Caki2 (cell line): ENCODE measurements around the gene ASAP2. TPM values are rescaled to one million over a fixed set of nuclear protein-coding genes. Genes with fewer than 3 reads are reported as not detected.

Experiments used
- DNase-seq: peaks from one replicate; pipeline ENCODE4 v3.0.0-alpha.2; 2015; ENCODE audit warnings: low read depth
- in situ Hi-C: cut with HindIII; loops from 2 replicates; pipeline ENCODE4 v1.10.0; 2016; ENCODE audit warnings: low sequenced_read_pairs, low pct_unique_long_range_greater_than_20kb, mixed read lengths
- total RNA-seq: library from RNA; depleted of rRNA; stranded (reverse); fragments of >200 nt; shearing (Covaris generic); gene quantifications from 2 replicates; pipeline ENCODE4 v1.2.3, GENCODE V29; 2014; ENCODE audit warnings: low replicate concordance

The ASAP2 gene
- total RNA-seq, 1 experiment from 2014 or later = 33.8 TPM

DNA sequence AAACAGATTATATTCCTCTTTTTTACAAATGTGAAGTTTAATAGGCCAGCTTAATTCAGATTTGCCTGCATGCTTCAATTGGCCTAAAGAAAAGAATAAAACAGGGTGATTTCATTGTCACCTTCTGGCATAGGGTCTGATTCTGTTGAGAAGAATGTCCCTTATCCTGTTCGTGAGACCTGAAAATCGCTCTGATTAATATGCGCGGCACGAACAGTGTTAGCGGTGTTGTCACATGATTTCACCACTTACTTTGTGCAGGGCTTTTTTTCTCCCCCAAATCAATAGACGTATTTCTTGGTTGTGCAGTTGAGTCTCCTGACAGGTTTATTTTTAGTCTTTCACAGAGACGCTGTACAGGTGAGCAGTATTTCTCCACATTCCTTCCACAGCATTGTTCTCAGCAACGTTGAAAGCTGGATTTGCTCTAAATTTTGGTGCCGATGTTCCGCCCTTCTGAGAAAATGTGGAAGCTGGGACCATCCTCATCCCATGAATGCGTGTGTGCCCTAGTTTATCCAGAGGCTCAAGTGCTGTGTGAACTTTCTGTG is 134.8 kb downstream of the ASAP2 start:
- in situ Hi-C loops = no loop called here
- DNase-seq = no peak

DNA sequence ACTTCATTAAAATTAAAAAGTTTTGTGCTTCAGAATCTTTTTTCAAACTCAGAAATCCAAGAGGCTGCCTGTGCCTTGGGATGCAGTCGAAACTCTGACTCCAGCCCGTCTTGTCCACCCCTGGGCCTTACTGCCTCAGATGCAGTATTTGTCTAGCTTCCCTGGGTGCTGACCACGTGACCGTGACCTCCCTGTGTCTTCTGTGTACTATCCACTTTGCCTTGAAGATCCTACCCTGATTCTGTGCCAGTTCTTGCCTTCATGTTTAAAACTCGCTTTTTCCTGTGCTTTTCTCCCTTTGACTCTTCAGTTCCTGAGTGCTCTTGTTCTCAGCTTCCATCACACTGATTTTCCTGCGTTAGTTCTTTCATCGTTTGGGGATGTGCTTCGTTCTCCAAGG is 136.0 kb downstream of the ASAP2 start:
- in situ Hi-C loops = no loop called here
- DNase-seq = no peak

DNA sequence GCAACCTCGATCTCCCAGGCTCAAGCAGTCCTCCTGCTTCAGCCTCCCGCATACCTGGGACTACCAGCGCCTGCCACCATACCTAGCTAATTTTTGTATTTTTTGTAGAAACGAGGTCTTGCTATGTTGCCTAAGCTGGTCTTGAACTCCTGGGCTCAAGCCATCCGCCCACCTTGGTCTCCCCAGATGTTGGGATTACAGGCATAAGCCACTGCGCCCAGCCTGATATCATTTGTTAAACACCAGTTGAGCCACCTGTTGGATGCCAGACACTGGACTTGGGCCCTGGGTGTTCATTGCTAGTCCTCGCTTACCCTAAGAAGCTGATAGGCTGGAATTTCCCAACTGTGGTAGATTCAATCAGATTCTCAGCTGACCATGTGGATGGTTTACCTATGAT is 136.9 kb downstream of the ASAP2 start:
- in situ Hi-C loops = no loop called here
- DNase-seq = no peak

DNA sequence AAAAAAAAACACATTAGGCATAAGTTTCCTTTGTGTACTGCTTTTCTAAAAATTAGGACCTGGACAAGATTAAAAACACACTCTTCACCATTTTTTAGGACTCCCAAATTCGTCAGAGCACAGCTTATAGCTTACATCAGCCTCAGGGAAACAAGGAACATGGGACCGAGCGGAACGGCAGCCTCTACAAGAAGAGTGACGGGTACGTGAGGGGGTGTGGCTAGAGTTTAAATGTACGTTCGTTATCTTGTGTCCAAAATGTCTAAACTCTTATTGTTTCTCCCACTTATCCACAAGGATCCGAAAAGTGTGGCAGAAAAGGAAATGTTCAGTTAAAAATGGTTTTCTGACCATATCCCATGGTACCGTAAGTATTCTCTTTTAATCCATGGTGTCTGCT is 137.8 kb downstream of the ASAP2 start:
- no peak for DNase-seq
- in situ Hi-C loops = no loop called here

DNA sequence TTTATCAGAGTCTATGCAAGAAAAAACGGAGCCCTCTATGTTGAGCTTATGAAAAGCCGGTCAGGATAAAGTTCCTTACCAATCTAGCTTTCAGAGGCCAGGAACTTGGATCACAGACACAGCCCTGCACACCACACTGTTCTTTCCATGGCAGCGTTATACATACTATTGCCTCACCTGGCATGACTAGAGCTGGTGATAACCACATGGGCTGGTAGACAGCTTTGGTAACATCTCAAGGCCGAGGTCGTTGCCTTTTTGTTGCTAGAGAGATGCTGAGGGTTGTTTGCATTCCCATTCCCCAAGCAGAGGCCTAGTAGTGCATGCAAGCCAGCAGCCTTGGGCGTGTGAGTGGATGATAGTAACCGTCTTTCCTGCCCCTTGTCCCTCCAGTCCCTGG is 138.7 kb downstream of the ASAP2 start:
- in situ Hi-C loops = no loop called here
- DNase-seq = no peak

DNA sequence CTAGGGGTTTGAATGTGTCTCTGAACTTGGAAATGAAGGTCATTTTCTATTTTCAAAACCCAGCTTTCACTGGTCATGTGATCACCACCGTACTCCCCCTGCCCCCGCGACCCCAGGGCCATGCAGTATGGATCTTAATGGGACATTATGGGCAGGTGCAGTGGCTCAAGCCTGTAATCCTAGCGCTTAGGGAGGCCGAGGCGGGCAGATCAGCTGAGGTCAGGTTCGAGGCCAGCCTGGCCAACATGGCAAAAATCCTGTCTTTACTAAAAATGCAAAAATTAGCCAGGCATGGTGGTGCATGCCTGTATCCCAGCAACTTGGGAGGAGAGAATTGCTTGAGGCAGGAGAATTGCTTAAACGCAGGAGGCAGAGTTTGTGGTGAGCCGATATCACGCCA is 139.4 kb downstream of the ASAP2 start:
- no peak for DNase-seq
- in situ Hi-C loops = no loop called here

DNA sequence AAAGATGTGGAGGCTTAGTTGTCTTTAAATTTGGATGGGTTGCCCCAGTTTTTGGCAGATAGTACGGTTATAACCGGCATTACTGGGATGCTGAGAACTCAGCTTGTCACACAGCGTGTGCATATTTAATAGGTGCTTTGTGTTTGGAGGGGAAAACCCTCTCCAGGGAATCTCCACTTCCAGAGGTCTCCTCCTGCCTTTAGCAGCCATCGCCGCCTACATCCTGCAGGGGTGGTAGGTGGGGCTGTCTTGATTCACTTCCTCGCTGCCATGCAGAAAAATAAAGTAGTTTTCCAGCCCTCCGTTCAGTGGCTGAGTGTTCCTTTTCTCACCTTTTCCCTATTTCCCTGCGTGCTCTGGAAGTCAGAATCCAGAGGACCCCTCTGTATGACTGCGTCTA is 140.3 kb downstream of the ASAP2 start:
- in situ Hi-C loops = no loop called here
- DNase-seq = no peak

DNA sequence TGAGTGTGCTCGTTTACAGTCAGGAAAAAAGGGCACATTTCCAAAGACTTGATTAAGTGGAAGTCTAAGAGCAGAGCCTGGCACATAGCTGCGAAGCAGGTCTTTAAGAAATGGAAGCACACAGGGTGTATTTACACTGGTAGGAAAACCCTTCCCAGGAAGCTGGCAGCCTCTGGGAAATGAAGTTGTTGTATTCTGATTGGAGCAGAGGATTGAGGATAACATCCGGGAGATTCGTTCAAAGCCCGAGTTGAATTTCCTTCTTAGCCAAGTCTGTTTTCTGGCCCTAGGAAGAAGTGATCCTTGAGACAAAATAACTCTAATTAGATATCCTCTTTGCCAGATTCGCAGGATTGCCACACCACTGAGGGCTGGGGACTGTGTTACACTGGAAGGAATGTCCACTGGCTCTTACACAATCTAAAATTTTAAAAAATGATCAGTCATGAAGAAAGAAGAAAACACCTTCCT is 140.8 kb downstream of the ASAP2 start:
- in situ Hi-C loops = no loop called here
- DNase-seq = no peak

DNA sequence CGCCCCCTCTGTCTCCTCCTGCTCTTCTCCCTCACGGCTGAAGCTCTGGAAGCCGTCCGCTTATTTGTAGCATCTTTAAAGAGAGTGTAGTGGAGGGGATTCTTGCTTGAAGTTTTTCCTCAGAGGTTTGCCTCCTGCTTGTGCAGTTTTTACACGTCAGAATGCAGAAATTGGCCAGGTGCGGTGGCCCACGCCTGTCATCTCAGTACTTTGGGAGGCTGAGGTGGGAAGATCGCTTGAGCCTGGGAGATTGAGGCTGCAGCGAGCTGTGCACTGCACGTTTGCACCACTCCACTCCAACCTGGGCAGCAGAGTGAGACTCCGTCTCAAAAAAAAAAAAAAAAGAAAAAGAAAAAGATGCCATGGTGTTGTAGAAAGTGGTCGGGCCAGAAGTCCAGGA is 147.7 kb downstream of the ASAP2 start:
- in situ Hi-C loops = no loop called here
- no peak for DNase-seq

DNA sequence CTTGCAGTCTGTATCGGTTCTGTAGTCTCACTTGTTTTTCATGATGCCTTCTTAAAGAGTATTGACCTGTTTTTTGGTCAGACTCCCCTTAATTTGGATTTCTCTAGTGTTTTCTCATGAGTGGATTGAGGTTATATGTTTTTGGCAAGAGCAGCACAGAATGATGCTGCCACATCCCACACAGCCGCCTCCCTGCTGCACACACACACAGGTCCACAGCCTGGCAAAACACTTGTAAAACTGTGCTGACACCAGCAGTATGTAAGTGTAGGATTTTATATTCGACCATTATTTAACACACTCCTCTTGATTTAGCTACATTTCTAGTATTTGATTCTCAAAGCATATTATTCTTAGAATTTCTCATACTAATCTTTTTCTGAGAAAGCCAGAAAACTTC is 148.7 kb downstream of the ASAP2 start:
- in situ Hi-C loops = no loop called here
- no peak for DNase-seq

DNA sequence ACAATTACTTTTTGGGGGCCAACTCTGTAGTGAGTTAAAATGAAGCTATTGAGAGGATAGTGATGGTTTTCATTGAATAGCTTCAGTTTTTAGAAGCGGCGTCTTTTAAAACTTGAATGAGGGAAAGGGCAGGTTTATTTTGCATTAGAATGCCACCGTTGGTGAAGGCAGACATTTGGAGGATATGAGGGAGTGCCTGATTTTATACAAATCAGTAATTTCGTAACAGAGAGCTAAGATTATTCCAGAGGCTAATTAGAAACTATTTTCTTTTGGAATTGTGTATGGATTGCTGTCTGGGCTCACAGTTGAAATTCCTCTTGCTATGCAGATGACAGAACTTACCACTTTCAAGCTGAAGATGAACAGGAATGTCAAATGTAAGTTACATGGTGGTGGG is 149.1 kb downstream of the ASAP2 start:
- DNase-seq = no peak
- in situ Hi-C loops = no loop called here

DNA sequence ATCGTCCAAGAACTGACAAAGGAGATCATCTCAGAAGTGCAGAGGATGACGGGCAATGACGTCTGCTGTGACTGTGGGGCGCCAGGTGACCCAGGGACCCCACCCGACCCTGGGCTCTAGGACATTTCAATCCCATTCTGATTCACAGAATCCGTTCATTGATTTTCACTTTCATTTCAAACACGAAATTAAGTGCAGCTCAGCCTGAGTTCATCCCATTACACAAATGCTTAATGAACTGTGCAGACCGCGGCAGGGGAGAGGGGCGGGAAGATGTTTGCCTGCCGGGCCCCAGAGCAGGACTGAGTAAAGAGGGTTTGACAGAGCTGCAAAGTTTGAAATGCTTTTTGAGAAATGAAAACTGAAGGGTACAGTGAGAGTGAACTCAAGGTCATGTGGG is 149.6 kb downstream of the ASAP2 start:
- no peak for DNase-seq
- in situ Hi-C loops = no loop called here

DNA sequence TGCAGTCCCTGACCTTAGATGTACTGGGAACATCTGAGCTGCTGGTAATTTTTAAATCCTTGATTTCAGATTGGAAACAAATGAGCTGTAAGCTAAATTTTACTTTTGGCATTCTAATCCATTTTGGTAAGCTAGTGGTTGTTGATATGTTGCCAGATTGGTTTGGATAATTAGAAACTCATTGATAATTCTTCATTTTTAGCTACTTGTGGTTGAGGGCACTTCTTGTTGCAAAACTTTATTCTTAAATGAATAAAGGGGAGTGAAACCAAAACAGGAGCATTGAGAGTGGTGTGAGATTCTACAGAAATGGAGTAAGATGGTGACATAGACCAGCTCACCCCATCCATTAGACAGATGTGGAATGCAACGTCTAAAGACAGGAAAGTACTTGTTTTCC is 152.2 kb downstream of the ASAP2 start:
- no peak for DNase-seq
- in situ Hi-C loops = no loop called here

DNA sequence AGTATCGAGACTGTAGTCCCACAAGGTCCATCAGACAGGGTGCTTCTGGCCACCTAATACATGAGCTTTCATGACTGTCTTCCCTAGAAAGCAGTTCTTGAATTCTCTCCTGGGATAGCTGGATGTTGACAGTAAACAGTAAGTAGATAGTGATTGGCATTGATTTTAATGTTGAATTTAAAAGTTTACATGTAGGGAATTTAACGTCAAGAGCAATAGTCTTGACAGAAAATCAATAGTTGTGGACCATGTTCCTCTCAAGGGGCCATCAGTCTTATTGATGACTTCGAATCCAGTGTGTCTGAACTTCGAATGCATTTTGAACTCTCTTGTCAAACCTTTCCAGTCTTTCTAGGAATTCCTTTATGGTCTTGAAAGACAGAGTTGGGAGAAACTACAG is 152.9 kb downstream of the ASAP2 start:
- in situ Hi-C loops = no loop called here
- no peak for DNase-seq

DNA sequence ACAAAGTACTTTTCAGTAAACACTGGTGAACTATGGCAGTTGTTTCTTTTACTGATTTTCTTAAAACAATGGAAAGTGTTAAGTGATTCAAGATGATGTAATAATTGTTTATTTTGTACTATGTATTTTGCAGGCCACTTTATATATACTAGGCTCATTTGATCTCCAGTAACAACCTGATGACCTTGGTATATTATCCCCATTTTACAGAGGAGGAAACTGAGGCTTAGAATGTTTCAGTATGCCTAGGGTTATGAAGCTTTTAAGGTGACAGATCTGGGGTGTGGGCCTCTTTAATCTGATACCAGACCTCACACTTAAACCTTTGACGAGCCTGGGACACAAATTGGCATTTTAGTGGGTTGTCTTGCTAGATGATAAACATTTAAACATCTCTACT is 153.5 kb downstream of the ASAP2 start:
- no peak for DNase-seq
- in situ Hi-C loops = no loop called here

DNA sequence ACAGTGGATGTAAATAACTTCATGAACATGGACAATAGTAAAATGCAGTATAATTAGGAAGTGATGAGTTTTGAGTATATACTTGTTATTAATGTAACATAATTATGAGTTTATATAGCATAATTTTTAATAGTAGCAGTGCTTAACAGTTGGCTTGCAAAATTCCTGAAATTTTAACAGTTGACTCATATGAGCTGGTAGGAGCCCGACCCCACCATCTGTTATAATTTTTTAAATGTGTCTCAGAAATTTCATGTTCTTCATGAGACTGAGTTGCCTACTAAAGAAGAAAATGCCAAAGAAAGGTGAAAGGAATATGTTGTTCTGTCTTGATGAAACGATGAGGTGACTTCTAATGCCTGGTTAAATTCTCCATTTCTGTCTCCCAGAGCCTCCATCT is 154.1 kb downstream of the ASAP2 start:
- in situ Hi-C loops = no loop called here
- DNase-seq = no peak

DNA sequence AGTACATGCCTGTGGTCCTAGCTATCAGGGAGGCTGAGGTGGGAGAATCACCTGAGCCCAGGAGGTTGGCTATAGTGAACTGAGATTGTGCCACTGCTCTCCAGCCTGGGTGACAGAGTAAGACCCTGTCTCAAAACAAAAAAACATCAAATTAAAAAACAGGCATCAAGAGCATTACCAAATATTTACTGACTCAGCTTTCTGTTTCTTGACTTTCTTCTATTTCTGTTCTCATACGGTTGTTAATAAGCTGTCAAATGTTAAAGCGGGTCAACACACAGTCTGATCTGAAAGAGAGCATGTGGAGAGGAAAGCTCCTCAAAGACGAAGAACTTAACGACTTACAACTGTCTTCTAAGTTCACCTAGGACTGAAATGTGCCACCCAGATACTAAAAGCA is 157.8 kb downstream of the ASAP2 start:
- in situ Hi-C loops = no loop called here
- DNase-seq = no peak

DNA sequence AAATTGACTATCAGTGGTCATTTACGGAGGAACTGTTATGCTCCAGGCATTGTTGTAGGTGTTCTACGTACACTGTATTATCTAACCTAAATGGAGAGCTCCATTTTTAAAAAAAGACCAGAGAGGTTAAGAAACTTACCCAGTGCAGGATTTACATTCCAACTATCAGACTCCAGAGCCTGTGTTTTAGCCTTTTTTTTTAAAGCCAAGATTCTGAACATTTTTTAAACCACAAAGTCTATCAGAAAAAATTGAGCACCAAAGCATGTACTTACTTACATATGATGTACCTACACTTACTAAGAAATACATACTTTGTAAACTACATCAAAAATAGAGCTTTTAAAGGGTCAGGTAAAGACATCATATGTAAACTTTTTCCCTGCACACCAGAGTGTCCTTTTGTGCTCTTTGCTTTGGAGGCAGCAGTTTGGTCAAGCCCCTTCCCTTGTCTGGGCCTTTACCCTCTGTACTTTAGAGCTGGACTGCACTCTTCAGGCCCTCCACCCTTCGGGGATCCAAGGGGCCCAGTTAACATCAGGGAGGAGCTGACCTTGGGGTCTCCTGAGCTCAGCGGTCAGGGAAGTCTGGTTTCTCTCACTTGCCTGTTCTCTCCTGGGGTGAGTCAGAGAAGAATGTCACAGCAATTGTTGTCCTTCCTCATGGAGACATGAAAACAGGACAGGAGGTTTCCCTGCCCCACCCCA is 158.3 kb downstream of the ASAP2 start:
- DNase-seq = no peak
- in situ Hi-C loops = no loop called here

DNA sequence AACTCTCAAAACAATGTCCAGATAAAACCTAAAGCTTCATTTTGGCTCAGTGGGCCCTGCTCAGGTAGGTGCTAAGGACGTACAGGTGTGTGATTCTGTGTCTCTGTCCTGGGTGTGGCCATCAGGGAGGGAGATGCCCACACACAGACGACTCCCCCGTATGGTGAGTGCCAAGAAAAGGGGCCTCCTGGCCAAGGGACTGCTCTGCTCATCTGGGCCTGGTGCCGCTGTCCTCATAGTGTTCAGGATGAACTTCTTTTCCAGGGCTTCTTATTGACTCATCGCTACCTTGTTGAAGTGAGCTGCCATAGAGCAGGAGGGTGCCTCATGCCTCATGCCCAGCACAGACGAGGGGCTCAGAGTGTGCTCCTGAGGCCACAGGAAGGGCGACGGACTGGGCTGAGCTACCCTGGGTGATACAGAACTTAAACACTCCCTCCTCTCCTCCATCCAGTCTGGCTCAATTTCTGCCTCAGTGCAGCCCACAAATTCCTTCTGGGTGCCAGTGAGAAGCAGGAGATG is 158.9 kb downstream of the ASAP2 start:
- no peak for DNase-seq
- in situ Hi-C loops = no loop called here

DNA sequence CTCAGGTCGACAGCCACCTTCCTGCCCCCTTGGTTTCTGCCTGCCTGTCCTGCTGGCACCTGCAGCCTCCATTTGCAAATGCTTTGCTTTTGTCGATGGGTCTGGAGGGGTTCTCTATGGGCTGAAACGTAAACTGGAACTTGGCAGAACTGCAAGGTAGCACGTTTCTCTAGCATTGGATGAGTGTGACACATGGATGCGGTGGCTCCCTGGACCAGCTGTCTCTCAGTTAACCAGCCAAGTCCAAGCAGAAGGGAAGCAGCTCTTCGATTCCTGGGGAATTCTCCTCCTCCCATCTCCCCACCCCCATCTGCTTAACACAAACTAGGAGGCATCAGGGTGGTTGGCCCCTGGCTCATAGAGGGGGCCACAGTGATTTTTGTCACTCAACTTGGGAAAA is 159.4 kb downstream of the ASAP2 start:
- no peak for DNase-seq
- in situ Hi-C loops = no loop called here
